GM20000 (cell line): ENCODE data around the gene MED17.

Source experiments
- DNase-seq: peaks from one replicate; pipeline ENCODE4 v3.0.0; 2012; ENCODE audit warnings: low spot score
- TF ChIP-seq, protein P1 (sequence below): IDR thresholded peaks from 2 replicates; pipeline ENCODE4 v1.5.1; 2012; ENCODE audit warnings: mild to moderate bottlenecking, control low read depth; ENCODE audit errors: extremely low read depth, missing control alignments

The MED17 gene

DNA sequence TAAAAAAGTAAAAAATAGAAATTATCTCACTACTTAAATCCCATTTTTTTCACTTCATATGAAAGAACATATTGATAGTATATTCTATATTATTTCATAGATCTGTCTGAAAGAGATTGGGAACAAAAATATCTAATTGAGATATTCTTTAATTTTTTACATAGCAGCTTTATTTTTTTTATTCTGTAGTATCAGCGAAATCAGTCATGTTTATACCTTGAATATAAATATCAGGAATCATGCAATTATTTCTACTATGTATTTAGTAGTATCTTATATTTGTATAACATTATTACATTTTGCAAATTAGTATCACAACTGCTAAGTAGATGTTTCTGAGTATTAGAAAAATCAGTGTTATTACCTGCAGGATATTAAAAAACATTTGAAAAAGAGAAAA lies 22.2 kb upstream of the MED17 start:
- TF ChIP-seq, protein P1, sequence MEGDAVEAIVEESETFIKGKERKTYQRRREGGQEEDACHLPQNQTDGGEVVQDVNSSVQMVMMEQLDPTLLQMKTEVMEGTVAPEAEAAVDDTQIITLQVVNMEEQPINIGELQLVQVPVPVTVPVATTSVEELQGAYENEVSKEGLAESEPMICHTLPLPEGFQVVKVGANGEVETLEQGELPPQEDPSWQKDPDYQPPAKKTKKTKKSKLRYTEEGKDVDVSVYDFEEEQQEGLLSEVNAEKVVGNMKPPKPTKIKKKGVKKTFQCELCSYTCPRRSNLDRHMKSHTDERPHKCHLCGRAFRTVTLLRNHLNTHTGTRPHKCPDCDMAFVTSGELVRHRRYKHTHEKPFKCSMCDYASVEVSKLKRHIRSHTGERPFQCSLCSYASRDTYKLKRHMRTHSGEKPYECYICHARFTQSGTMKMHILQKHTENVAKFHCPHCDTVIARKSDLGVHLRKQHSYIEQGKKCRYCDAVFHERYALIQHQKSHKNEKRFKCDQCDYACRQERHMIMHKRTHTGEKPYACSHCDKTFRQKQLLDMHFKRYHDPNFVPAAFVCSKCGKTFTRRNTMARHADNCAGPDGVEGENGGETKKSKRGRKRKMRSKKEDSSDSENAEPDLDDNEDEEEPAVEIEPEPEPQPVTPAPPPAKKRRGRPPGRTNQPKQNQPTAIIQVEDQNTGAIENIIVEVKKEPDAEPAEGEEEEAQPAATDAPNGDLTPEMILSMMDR = no peak
- no peak for DNase-seq

DNA sequence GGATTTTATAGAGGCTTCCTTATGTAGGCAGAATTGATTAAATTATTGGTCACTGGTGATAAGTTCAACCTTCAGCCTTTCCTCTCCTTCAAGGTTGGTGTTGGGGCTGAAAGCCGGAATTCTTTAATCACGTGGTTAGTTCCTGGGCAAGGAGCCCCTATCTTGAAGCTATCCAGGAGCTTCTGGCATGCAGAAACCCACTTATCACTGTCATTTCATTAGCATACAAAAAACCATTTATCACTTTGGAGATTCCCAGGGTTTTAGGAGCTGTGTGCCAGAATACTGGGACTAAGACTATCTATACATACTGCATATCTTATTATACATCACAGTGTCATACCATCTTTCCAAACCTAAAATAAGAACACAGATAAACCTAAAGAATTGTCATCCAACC lies 18.5 kb upstream of the MED17 start:
- no peak for DNase-seq
- TF ChIP-seq, protein P1 = no peak

DNA sequence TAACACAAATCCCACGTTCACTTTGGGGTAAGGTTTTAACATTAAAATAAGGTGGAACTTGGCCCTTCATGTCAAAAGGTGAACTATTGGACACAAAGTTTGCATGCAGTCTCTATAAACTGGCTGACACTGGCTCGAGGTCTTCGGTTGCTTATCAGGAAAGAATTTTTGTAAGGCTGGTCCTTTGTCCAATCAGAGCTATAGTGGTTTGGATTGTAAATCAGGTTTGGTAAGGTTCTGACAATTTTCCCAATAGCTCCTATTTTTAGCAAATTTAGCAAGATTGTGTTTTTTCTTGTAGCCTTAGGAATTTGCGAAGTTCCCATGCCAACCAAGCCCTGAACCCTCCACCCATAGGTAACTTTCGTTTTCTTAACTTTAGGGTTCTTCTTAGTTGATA lies 17.6 kb upstream of the MED17 start:
- TF ChIP-seq, protein P1 = no peak
- DNase-seq = no peak

DNA sequence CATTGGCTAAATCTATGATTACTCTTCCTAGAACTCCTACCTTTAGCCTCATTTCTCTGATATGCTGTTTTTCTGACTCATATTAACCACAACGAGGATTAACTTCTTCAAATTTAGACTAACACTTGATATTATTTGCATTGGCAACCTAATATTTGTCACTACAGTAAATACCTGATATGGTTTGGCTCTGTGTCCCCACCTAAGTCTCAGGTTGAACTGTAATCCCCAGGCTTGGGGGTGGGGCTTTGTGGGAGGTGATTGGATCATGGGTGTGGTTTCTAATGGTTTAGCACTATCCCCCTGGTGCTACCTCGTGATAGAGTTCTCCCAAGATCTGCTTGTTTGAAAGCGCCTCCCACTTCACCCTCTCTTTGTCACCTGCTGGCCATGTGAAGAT lies 17.1 kb upstream of the MED17 start:
- DNase-seq = no peak
- TF ChIP-seq, protein P1 = no peak

DNA sequence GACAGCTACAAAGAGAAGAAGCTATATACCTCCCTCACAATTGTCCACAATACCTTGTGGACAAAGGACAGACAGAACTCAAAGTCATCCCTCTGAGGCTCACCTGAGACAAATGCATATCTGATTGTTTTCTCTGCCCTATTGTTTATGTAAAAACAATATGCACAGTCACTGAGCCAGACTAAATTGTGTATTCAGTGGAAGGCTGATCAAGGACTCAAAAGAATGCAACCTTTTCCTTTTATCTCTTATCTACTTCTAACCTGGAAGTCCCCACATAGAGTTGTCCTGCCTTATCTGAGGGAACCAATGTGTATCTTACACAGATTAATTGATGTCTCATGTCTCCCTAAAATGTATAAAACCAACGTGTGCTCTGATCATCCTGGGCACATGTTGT lies 13.9 kb upstream of the MED17 start:
- TF ChIP-seq, protein P1 = no peak
- no peak for DNase-seq

DNA sequence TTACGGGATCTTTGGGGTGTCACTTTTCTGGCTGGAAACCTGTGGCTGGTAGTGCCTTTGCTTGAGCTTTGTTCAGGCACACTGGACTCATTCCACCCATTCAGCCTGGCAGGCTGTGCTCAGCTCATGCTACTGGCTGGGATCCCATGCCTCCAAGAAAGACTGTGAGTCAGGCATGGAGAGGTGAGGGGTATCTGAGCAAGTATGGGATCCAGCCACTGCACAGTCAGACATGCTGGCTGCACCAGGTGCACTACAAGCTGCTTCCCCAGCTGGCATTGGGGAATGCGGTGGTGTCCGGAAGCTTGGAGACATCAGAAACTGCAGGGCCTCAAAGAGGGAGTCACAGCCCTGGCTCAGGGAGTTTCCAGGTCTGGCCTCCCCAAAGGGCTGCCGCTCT lies 12.0 kb upstream of the MED17 start:
- TF ChIP-seq, protein P1 = no peak
- no peak for DNase-seq

DNA sequence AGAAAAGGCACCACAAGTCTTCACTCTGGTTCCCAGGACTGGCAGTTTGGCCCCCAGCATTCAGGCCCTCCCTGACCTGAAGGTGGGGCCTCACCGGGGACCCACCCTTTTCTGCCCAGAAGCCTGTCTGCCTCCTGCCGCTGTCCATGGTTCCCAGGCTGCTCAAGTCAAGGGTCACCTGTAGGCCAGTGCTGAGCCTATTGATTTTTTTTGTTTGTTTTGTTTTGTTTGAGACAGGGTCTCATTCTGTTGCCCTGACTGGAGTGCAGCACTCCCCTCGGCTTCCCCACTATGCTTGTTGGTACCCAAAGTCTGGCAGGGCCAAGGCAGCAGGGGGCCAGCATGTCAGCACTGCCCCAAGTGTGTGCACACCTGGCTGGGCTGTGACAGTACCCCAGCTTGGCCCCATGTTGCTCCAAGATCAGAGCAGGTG lies 11.0 kb upstream of the MED17 start:
- DNase-seq = no peak
- TF ChIP-seq, protein P1 = no peak
